GM23248 (cell line): ENCODE data around the gene SUN1. TPM values are rescaled to one million over a fixed set of nuclear protein-coding genes. Genes with fewer than 3 reads are reported as not detected.

Experiments used
- DNase-seq: peaks from one replicate; pipeline ENCODE4 v3.0.0-alpha.2; 2015
- H2AFZ ChIP-seq: fragments of 200-600 bp; sonication (generic); 2 replicates; pipeline ENCODE4 v1.6.1; 2016; ENCODE audit warnings: antibody characterized with exemption
- H3F3A ChIP-seq: fragments of 200-600 bp; sonication (generic); 2 replicates; pipeline ENCODE4 v1.6.1; 2016; ENCODE audit warnings: mild to moderate bottlenecking, antibody characterized with exemption, mixed run types; ENCODE audit not compliant: insufficient read depth
- H3K27ac ChIP-seq: fragments of 200-600 bp; sonication (generic); 2 replicates; pipeline ENCODE4 v1.5.1; 2016; ENCODE audit warnings: mild to moderate bottlenecking
- H3K27me3 ChIP-seq: fragments of 200-600 bp; sonication (generic); replicated peaks from 2 replicates; pipeline ENCODE4 v1.6.1; 2016; ENCODE audit warnings: mild to moderate bottlenecking; ENCODE audit not compliant: insufficient read depth
- H3K36me3 ChIP-seq: fragments of 200-600 bp; sonication (generic); 2 replicates; pipeline ENCODE4 v1.6.1; 2016; ENCODE audit warnings: low read depth, mild to moderate bottlenecking
- H3K4me1 ChIP-seq: fragments of 200-600 bp; sonication (generic); 2 replicates; pipeline ENCODE4 v1.6.1; 2016; ENCODE audit warnings: mild to moderate bottlenecking; ENCODE audit not compliant: insufficient read depth
- H3K4me2 ChIP-seq: fragments of 200-600 bp; sonication (generic); one replicate; pipeline ENCODE4 v1.6.1; 2016; ENCODE audit warnings: mild to moderate bottlenecking; ENCODE audit not compliant: unreplicated experiment
- H3K4me3 ChIP-seq: fragments of 200-600 bp; sonication (generic); 2 replicates; pipeline ENCODE4 v1.5.1; 2016; ENCODE audit warnings: mild to moderate bottlenecking
- H3K79me2 ChIP-seq: fragments of 200-600 bp; sonication (generic); 2 replicates; pipeline ENCODE4 v1.6.1; 2016; ENCODE audit warnings: mild to moderate bottlenecking; ENCODE audit not compliant: insufficient read depth
- H3K9ac ChIP-seq: fragments of 200-600 bp; sonication (generic); 2 replicates; pipeline ENCODE4 v1.6.1; 2016; ENCODE audit warnings: mild to moderate bottlenecking
- H3K9me2 ChIP-seq: fragments of 200-600 bp; sonication (generic); 2 replicates; pipeline ENCODE4 v1.6.1; 2016; ENCODE audit warnings: mixed run types, mild to moderate bottlenecking, moderate library complexity; ENCODE audit not compliant: insufficient read depth
- H3K9me3 ChIP-seq: fragments of 200-600 bp; sonication (generic); one replicate; pipeline ENCODE4 v1.6.1; 2017; ENCODE audit warnings: low read depth
- H4K20me1 ChIP-seq: fragments of 200-600 bp; sonication (generic); 2 replicates; pipeline ENCODE4 v1.6.0; 2016; ENCODE audit not compliant: insufficient read depth
- EZH2 ChIP-seq: fragments of 200-600 bp; sonication (generic); IDR thresholded peaks from 2 replicates; pipeline ENCODE4 v1.6.1; 2018; ENCODE audit warnings: antibody characterized with exemption, mild to moderate bottlenecking; ENCODE audit not compliant: insufficient read depth, poor library complexity, severe bottlenecking
- EZH2phosphoT487 ChIP-seq: fragments of 200-600 bp; sonication (generic); IDR thresholded peaks from 2 replicates; pipeline ENCODE4 v1.6.1; 2018; ENCODE audit warnings: antibody characterized with exemption, moderate library complexity, mild to moderate bottlenecking, low read depth; ENCODE audit not compliant: insufficient read depth
- WGBS, 2 experiments: methylation state at CpG; one replicate each; pipeline ENCODE4 v1.1.6; 2015 to 2017; ENCODE audit warnings: low lambda C conversion rate in 2 of 2, low coverage in 1 of 2; ENCODE audit errors: missing lambda C conversion rate in 2 of 2; 5-methylcytosine and 5-hydroxymethylcytosine counted together
- in situ Hi-C: fragments of 300-500 bp; cut with MboI; formaldehyde crosslinking; loops from 2 replicates; pipeline ENCODE4 v1.15.0; 2020
- polyA plus RNA-seq: library from polyadenylated mRNA; unstranded; fragments of >200 nt; fragmentation: Nextera tagmentation; extraction: Ambion mirVana; gene quantifications from 2 replicates; pipeline ENCODE4 v1.2.1, GENCODE V29; 2016
- total RNA-seq: library from RNA; depleted of rRNA; stranded (reverse); fragments of >200 nt; shearing (Covaris generic); gene quantifications from 2 replicates; pipeline ENCODE4 v1.2.3, GENCODE V29; 2014; rRNA removed

Gene SUN1
- total RNA-seq (104 and 110 TPM in 2 replicates), polyA plus RNA-seq (65.6 and 74.0 TPM in 2 replicates)

- Histone ChIP-seq H3K9me3 (no peaks in the 10 kb centered on the region), H3F3A (peaks cover 16% of the 10 kb centered on the region), H4K20me1 (no peaks in the 10 kb centered on the region), H3K27ac (peak within 1 kb of the TSS; percentile 99), H3K36me3 (no peaks in the 10 kb centered on the region), H2AFZ (no peak within 1 kb of the TSS), H3K27me3 (no peaks in the 10 kb centered on the region), H3K9ac (peak within 1 kb of the TSS; percentile 94), H3K79me2 (peaks cover 90% of the 10 kb centered on the region), H3K4me3 (peak within 1 kb of the TSS; percentile 67), H3K9me2 (no peaks in the 10 kb centered on the region), H3K4me2 (peak within 1 kb of the TSS; percentile 91), H3K4me1 (peaks cover 32% of the 10 kb centered on the region)
- TF ChIP-seq EZH2 (no peak), EZH2phosphoT487 (no peak)
- DNase-seq: peak; percentile 79
- in situ Hi-C loops: no loop called here
- 54 to 55% methylated on average over 24 of the region's 24 CpGs for WGBS, 2 experiments
These were observed at the start of gene SUN1 for GRCh38 chr7:832167-832967. SUN1 (plus strand) TSS chr7:832476; CDS start chr7:832525, 49 bp downstream.

GRCh38 chr7:782718-783449, 49.4 kb upstream of the SUN1 start:
- H3K9ac ChIP-seq: no peak overlapping the region
- H3K4me1 ChIP-seq: no peaks in the 10 kb centered on the region
- H3K27ac ChIP-seq: no peak overlapping the region
- H3K9me2 ChIP-seq: no peaks in the 10 kb centered on the region
- no peaks in the 10 kb centered on the region for H3K36me3 ChIP-seq
- DNase-seq: no peak
- WGBS, 2 experiments: 96% methylated on average over 46 to 55 of the region's 56 CpGs
- H4K20me1 ChIP-seq: no peaks in the 10 kb centered on the region
- no peak overlapping the region for H3K4me3 ChIP-seq
- in situ Hi-C loops: no loop called here
- H3K27me3 ChIP-seq: no peaks in the 10 kb centered on the region
- no peaks in the 10 kb centered on the region for H3K79me2 ChIP-seq
- H3F3A ChIP-seq: no peaks in the 10 kb centered on the region
- H2AFZ ChIP-seq: no peak overlapping the region
- TF ChIP-seq EZH2phosphoT487 (no peak), EZH2 (no peak)
- H3K4me2 ChIP-seq: no peak overlapping the region
- H3K9me3 ChIP-seq: no peaks in the 10 kb centered on the region

GRCh38 chr7:783556-784490, 48.5 kb upstream of the SUN1 start:
- Histone ChIP-seq H2AFZ (no peak overlapping the region), H3K9me3 (no peaks in the 10 kb centered on the region), H3K79me2 (no peaks in the 10 kb centered on the region), H3K27ac (no peak overlapping the region), H3K27me3 (no peaks in the 10 kb centered on the region), H3K9ac (no peak overlapping the region), H3K4me2 (no peak overlapping the region), H3K36me3 (no peaks in the 10 kb centered on the region), H3K4me1 (no peaks in the 10 kb centered on the region), H3K4me3 (no peak overlapping the region), H4K20me1 (no peaks in the 10 kb centered on the region), H3K9me2 (no peaks in the 10 kb centered on the region), H3F3A (no peaks in the 10 kb centered on the region)
- no peak for TF ChIP-seq EZH2phosphoT487
- TF ChIP-seq EZH2: no peak
- no peak for DNase-seq
- in situ Hi-C loops: no loop called here
- 90 to 93% methylated on average over 33 to 36 of the region's 36 CpGs for WGBS, 2 experiments

- DNase-seq: no peak
- TF ChIP-seq EZH2 (no peak), EZH2phosphoT487 (no peak)
- H3F3A ChIP-seq: no peaks in the 10 kb centered on the region
- 93 to 94% methylated on average over 21 of the region's 21 CpGs for WGBS, 2 experiments
- no peak overlapping the region for H3K9ac ChIP-seq
- H3K9me2 ChIP-seq: no peaks in the 10 kb centered on the region
- no peaks in the 10 kb centered on the region for H3K4me1 ChIP-seq
- no peaks in the 10 kb centered on the region for H3K79me2 ChIP-seq
- no peak overlapping the region for H3K27ac ChIP-seq
- H2AFZ ChIP-seq: no peak overlapping the region
- no peaks in the 10 kb centered on the region for H4K20me1 ChIP-seq
- H3K9me3 ChIP-seq: no peaks in the 10 kb centered on the region
- H3K4me2 ChIP-seq: no peak overlapping the region
- no peaks in the 10 kb centered on the region for H3K36me3 ChIP-seq
- in situ Hi-C loops: no loop called here
- H3K27me3 ChIP-seq: no peaks in the 10 kb centered on the region
- H3K4me3 ChIP-seq: no peak overlapping the region
These were observed 47.3 kb upstream of the SUN1 start for GRCh38 chr7:784971-785370.
